Measurements from ENCODE around the gene MAPK11.
A peak's percentile ranks its signal among the peaks of the same experiment; 100 is the strongest.

Gene MAPK11

DNA sequence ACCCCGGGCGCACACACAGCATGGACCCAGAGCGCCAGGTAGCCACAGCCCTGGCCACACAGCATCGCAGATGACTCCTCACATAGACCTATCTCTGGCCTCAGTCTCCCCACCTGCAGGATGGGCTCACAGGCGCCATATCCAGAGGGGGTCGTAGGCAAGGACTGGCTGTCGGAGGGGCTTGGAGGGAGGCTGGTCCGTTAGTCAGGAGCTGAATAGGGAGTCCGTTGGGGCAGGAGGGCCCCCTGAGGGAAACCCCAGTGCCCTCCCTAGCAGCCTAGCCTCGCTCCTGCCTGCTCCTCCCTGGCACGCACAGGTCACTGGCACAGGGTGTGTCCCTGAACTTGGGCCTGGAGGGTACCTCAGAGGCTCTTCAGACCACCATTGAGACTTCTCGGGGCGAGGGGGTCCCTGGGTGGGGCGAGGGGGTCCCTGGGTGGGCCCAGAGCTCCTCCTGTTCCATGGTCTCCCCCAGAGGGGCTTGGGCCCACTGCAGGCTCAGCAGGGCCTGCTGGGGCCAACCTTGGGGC is 35.3 kb upstream of the MAPK11 start:
- H3K4me3 ChIP-seq (ENCODE audit: control insufficient read depth in 1 of 7, extremely low read depth in 1 of 7, insufficient read depth in 4 of 7, low read depth in 2 of 7, low read length in 6 of 7) = peak overlapping the region in 6 of 7 experiments; percentile 5 to 86 (median 80)
- ChIA-PET CTCF (interaction anchor here (0.7 to 6.0 kb wide), 10 partner anchors 8 to 36 kb away, joined by 3 to 37 read pairs (median 7); partner anchors contain the start of gene DENND6B), POLR2A (interaction anchor here (2.1 to 6.2 kb wide), 2 partner anchors 9 to 12 kb away, joined by 24 to 33 read pairs; no protein-coding TSS in a partner anchor)
- H3K4me1 ChIP-seq (ENCODE audit: control extremely low read depth in 1 of 4, control insufficient read depth in 4 of 4, insufficient read depth in 4 of 4, low read length in 3 of 4) = peaks cover 0 to 88% (median 82%) of the 10 kb centered on the region in 4 experiments
- H3K9me3 ChIP-seq (ENCODE audit: control extremely low read depth in 1 of 5, control insufficient read depth in 4 of 5, insufficient read depth in 2 of 5, low read depth in 1 of 5, low read length in 4 of 5) = no peaks in the 10 kb centered on the region
- no peak for DNase-seq
- peaks cover 0 to 6% (median 0%) of the 10 kb centered on the region in 4 experiments for H3K36me3 ChIP-seq (ENCODE audit: control insufficient read depth in 4 of 4, insufficient read depth in 4 of 4, low read length in 3 of 4)
- peak overlapping the region in 1 of 2 experiments; percentile 64 for H3K27ac ChIP-seq (ENCODE audit: insufficient read depth in 1 of 2, low read depth in 1 of 2, low read length in 2 of 2, poor library complexity in 1 of 2, severe bottlenecking in 2 of 2)
- no peaks in the 10 kb centered on the region for H3K27me3 ChIP-seq (replicated peaks in 2 of 5; ENCODE audit: control insufficient read depth in 4 of 5, insufficient read depth in 5 of 5, low read length in 4 of 5)
- WGBS (ENCODE audit: insufficient coverage) = 95% methylated on average over 9 of the region's 14 CpGs

DNA sequence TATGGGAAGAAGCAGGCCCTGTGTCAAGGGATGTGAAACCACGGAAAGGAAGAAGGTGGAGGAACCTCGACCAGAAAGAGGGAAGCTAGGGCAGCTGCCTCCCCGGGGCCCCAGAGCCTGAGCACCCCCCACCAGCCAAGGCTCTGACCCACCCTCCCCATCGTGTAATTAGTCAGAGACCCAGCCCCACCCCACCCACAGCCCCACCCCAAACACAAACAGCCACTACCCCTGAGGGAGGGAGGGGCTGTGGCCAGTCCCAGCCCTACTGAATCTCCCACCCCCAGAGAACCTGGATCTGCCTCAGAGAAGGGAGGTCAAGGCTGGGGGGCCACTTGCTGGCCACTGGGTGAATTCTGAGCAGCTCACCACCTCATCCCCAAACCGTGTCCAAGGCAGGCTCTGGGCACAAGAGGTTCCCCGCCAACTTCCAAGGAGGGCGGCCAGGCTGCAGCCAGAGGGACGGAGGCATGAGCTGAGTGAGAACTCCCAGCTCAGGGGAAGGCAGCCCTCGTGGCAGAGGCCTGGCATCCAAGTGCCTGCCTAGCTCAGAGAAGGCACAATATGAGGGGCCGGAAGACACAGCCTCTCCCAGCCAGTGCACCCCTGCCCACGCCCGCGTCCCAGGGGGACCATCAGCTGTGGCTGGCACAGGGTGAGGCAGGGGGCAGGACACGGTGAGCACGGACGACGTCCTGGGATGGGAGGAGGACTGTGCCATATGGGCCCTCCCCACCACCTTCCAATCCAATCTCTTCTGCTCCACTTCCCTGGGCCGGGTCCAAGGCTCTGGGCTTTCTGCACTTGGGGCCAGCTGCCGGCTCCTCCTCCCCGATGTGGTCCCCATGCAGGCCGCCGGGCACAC is 34.6 kb upstream of the MAPK11 start:
- peak overlapping the region in 4 of 7 experiments; percentile 26 to 86 (median 80) for H3K4me3 ChIP-seq (ENCODE audit: control insufficient read depth in 1 of 7, extremely low read depth in 1 of 7, insufficient read depth in 4 of 7, low read depth in 2 of 7, low read length in 6 of 7)
- H3K27me3 ChIP-seq (replicated peaks in 2 of 5; ENCODE audit: control insufficient read depth in 4 of 5, insufficient read depth in 5 of 5, low read length in 4 of 5) = no peaks in the 10 kb centered on the region
- ChIA-PET CTCF (interaction anchor here (1.0 to 6.0 kb wide), 11 partner anchors 11 to 54 kb away, joined by 3 to 37 read pairs (median 9); partner anchors contain the start of genes DENND6B and HDAC10), POLR2A (interaction anchor here (2.1 to 6.2 kb wide), 2 partner anchors 10 to 11 kb away, joined by 24 to 33 read pairs; no protein-coding TSS in a partner anchor)
- WGBS (ENCODE audit: insufficient coverage) = 80% methylated on average over 19 of the region's 22 CpGs
- peak overlapping the region in 1 of 2 experiments; percentile 14 for H3K27ac ChIP-seq (ENCODE audit: insufficient read depth in 1 of 2, low read depth in 1 of 2, low read length in 2 of 2, poor library complexity in 1 of 2, severe bottlenecking in 2 of 2)
- DNase-seq = peak in 1 of 3 donors; percentile 44
- peaks cover 0 to 90% (median 86%) of the 10 kb centered on the region in 4 experiments for H3K4me1 ChIP-seq (ENCODE audit: control extremely low read depth in 1 of 4, control insufficient read depth in 4 of 4, insufficient read depth in 4 of 4, low read length in 3 of 4)
- peaks cover 0 to 6% (median 0%) of the 10 kb centered on the region in 4 experiments for H3K36me3 ChIP-seq (ENCODE audit: control insufficient read depth in 4 of 4, insufficient read depth in 4 of 4, low read length in 3 of 4)
- H3K9me3 ChIP-seq (ENCODE audit: control extremely low read depth in 1 of 5, control insufficient read depth in 4 of 5, insufficient read depth in 2 of 5, low read depth in 1 of 5, low read length in 4 of 5) = no peaks in the 10 kb centered on the region

DNA sequence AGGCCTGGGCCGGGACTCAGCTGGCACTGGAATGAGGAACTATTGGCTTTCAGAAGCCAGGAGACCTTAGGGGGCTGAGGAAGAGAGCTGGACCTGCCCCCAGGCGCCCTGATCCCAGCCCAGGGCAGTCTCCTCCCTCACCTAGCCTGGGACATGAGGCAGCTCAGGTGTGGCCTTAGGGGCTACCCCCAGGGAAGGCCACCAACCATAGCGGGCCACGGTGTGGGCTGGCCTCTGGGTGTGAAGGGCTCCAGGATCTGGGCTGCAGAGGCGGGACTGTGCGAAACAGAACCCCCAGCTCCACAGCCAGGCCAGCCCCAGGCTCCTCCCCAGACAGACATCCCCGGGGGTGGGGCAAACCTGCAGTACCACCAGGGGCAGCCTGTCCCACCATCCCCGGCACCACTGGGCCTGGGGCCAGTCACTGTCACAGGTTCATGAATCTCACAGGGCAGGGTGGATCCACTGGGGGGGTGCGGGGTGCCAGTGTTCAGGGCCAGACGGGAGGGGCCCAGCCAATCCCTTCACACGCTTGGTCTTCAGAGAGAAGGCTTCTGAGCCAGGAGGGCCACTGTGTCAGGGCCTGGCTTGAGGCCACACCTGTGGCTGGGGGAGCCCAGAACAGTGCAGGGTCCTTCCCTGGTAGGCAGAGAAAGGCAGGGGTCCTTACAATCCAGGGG is 33.8 kb upstream of the MAPK11 start:
- ChIA-PET CTCF (interaction anchor here (1.0 to 6.0 kb wide), 12 partner anchors 10 to 53 kb away, joined by 3 to 37 read pairs (median 8); partner anchors contain the start of genes DENND6B and HDAC10), POLR2A (interaction anchor here (2.1 to 6.2 kb wide), 2 partner anchors 10 to 11 kb away, joined by 24 to 33 read pairs; no protein-coding TSS in a partner anchor)
- Histone ChIP-seq H3K4me3 (ENCODE audit: control insufficient read depth in 1 of 7, extremely low read depth in 1 of 7, insufficient read depth in 4 of 7, low read depth in 2 of 7, low read length in 6 of 7) (peak overlapping the region in 4 of 7 experiments; percentile 26 to 86 (median 40)), H3K36me3 (ENCODE audit: control insufficient read depth in 4 of 4, insufficient read depth in 4 of 4, low read length in 3 of 4) (peaks cover 0 to 6% (median 0%) of the 10 kb centered on the region in 4 experiments), H3K27ac (ENCODE audit: insufficient read depth in 1 of 2, low read depth in 1 of 2, low read length in 2 of 2, poor library complexity in 1 of 2, severe bottlenecking in 2 of 2) (peak overlapping the region in 1 of 2 experiments; percentile 49), H3K4me1 (ENCODE audit: control extremely low read depth in 1 of 4, control insufficient read depth in 4 of 4, insufficient read depth in 4 of 4, low read length in 3 of 4) (peaks cover 0 to 88% (median 82%) of the 10 kb centered on the region in 4 experiments), H3K9me3 (ENCODE audit: control extremely low read depth in 1 of 5, control insufficient read depth in 4 of 5, insufficient read depth in 2 of 5, low read depth in 1 of 5, low read length in 4 of 5) (no peaks in the 10 kb centered on the region), H3K27me3 (replicated peaks in 2 of 5; ENCODE audit: control insufficient read depth in 4 of 5, insufficient read depth in 5 of 5, low read length in 4 of 5) (no peaks in the 10 kb centered on the region)
- 33% methylated on average over 8 of the region's 11 CpGs for WGBS (ENCODE audit: insufficient coverage)
- peak in 2 of 3 donors; percentile 58 to 69 for DNase-seq

DNA sequence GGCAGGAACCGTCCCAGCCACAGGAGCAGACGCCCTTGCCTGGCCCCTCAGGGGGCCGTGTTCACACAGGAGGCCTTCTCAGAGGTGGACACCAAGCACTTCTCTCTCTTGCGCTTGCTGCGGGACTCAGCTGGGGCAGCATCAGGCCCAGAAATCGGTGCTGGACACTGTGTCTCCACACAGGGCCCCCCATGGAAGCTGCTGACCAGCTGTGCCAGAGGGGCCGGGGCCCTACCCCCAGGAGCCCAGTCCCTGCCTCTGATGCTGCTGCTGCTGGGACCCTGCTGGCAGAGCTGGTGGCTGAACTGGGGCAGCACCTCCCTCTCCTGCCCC is 33.3 kb upstream of the MAPK11 start:
- H3K4me3 ChIP-seq (ENCODE audit: control insufficient read depth in 1 of 7, extremely low read depth in 1 of 7, insufficient read depth in 4 of 7, low read depth in 2 of 7, low read length in 6 of 7) = peak overlapping the region in 3 of 7 experiments; percentile 19 to 86 (median 44)
- H3K27ac ChIP-seq (ENCODE audit: insufficient read depth in 1 of 2, low read depth in 1 of 2, low read length in 2 of 2, poor library complexity in 1 of 2, severe bottlenecking in 2 of 2) = peak overlapping the region in 1 of 2 experiments; percentile 49
- 50% methylated on average over 7 of the region's 7 CpGs for WGBS (ENCODE audit: insufficient coverage)
- DNase-seq = no peak
- H3K27me3 ChIP-seq (replicated peaks in 2 of 5; ENCODE audit: control insufficient read depth in 4 of 5, insufficient read depth in 5 of 5, low read length in 4 of 5) = no peaks in the 10 kb centered on the region
- ChIA-PET CTCF (interaction anchor here (1.4 to 6.0 kb wide), 10 partner anchors 10 to 51 kb away, joined by 3 to 37 read pairs (median 12); partner anchors contain the start of gene DENND6B), POLR2A (interaction anchor here (2.1 to 6.2 kb wide), 2 partner anchors 10 to 11 kb away, joined by 24 to 33 read pairs; no protein-coding TSS in a partner anchor)
- H3K36me3 ChIP-seq (ENCODE audit: control insufficient read depth in 4 of 4, insufficient read depth in 4 of 4, low read length in 3 of 4) = peaks cover 0 to 6% (median 0%) of the 10 kb centered on the region in 4 experiments
- H3K4me1 ChIP-seq (ENCODE audit: control extremely low read depth in 1 of 4, control insufficient read depth in 4 of 4, insufficient read depth in 4 of 4, low read length in 3 of 4) = peaks cover 0 to 87% (median 81%) of the 10 kb centered on the region in 4 experiments
- H3K9me3 ChIP-seq (ENCODE audit: control extremely low read depth in 1 of 5, control insufficient read depth in 4 of 5, insufficient read depth in 2 of 5, low read depth in 1 of 5, low read length in 4 of 5) = no peaks in the 10 kb centered on the region

DNA sequence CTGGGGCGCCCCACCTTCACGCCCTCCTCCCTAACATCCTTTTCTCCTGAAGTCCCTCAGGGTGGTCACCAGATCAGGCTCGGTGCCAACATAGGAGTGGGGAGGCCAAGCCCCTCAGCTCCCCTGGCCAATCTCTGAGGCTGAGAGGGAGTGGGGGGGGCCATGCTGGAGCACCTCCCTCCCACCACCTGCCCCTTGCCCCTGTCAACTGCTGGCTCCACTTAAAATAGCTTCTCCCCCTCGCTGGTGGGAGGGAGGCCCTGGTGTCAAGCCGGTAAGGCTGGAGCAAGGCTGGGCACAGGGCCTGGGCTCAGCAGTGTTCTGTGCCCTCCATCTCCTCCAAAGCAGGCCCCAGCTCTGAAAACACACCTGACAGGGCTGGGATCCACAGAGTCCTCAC is 32.4 kb upstream of the MAPK11 start:
- no peak overlapping the region for H3K27ac ChIP-seq (ENCODE audit: insufficient read depth in 1 of 2, low read depth in 1 of 2, low read length in 2 of 2, poor library complexity in 1 of 2, severe bottlenecking in 2 of 2)
- ChIA-PET POLR2A (interaction anchor here (0.7 to 6.2 kb wide), 3 partner anchors 9 to 12 kb away, joined by 3 to 33 read pairs (median 5); no protein-coding TSS in a partner anchor), CTCF (interaction anchor here (1.0 to 6.0 kb wide), 13 partner anchors 9 to 39 kb away, joined by 3 to 37 read pairs (median 6); partner anchors contain the start of gene DENND6B)
- H3K4me1 ChIP-seq (ENCODE audit: control extremely low read depth in 1 of 4, control insufficient read depth in 4 of 4, insufficient read depth in 4 of 4, low read length in 3 of 4) = peaks cover 0 to 84% (median 76%) of the 10 kb centered on the region in 4 experiments
- 43% methylated on average over 2 of the region's 5 CpGs for WGBS (ENCODE audit: insufficient coverage)
- DNase-seq = no peak
- no peaks in the 10 kb centered on the region for H3K9me3 ChIP-seq (ENCODE audit: control extremely low read depth in 1 of 5, control insufficient read depth in 4 of 5, insufficient read depth in 2 of 5, low read depth in 1 of 5, low read length in 4 of 5)
- H3K4me3 ChIP-seq (ENCODE audit: control insufficient read depth in 1 of 7, extremely low read depth in 1 of 7, insufficient read depth in 4 of 7, low read depth in 2 of 7, low read length in 6 of 7) = peak overlapping the region in 1 of 7 experiments; percentile 19
- H3K36me3 ChIP-seq (ENCODE audit: control insufficient read depth in 4 of 4, insufficient read depth in 4 of 4, low read length in 3 of 4) = peaks cover 0 to 6% (median 0%) of the 10 kb centered on the region in 4 experiments
- H3K27me3 ChIP-seq (replicated peaks in 2 of 5; ENCODE audit: control insufficient read depth in 4 of 5, insufficient read depth in 5 of 5, low read length in 4 of 5) = no peaks in the 10 kb centered on the region

DNA sequence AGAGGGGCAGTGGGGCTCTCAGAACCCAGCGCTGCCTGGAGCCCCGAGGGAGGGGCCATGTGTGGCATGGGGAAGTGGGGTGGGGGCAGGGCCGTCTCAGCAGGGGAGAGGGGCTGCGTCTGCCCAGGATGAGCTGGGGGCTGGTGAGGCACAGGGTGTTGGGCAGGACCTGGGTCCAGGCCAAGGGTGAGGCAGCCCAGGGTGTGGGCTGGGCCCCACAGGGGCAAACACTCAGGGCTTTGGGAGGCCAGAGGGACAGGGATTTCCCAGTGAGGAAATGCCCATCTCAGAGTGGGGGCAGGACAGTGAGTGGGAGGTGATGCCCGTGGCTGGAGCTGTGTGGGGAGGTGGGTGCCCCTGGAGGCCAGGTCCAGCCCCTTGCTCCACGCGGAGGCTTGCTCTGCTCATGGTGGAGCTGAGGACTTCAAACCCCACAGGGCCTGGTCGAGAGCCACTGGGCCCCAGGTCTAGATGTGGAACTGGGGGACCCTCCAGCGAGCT is 31.9 kb upstream of the MAPK11 start:
- ChIA-PET CTCF (interaction anchor here (1.0 to 6.0 kb wide), 10 partner anchors 8 to 39 kb away, joined by 3 to 37 read pairs (median 6); partner anchors contain the start of gene DENND6B), POLR2A (interaction anchor here (0.6 to 6.2 kb wide), 4 partner anchors 8 to 13 kb away, joined by 3 to 33 read pairs (median 4); no protein-coding TSS in a partner anchor)
- Histone ChIP-seq H3K9me3 (ENCODE audit: control extremely low read depth in 1 of 5, control insufficient read depth in 4 of 5, insufficient read depth in 2 of 5, low read depth in 1 of 5, low read length in 4 of 5) (no peaks in the 10 kb centered on the region), H3K4me3 (ENCODE audit: control insufficient read depth in 1 of 7, extremely low read depth in 1 of 7, insufficient read depth in 4 of 7, low read depth in 2 of 7, low read length in 6 of 7) (peak overlapping the region in 1 of 7 experiments; percentile 4), H3K27me3 (replicated peaks in 2 of 5; ENCODE audit: control insufficient read depth in 4 of 5, insufficient read depth in 5 of 5, low read length in 4 of 5) (no peaks in the 10 kb centered on the region), H3K36me3 (ENCODE audit: control insufficient read depth in 4 of 4, insufficient read depth in 4 of 4, low read length in 3 of 4) (peaks cover 0 to 6% (median 0%) of the 10 kb centered on the region in 4 experiments), H3K4me1 (ENCODE audit: control extremely low read depth in 1 of 4, control insufficient read depth in 4 of 4, insufficient read depth in 4 of 4, low read length in 3 of 4) (peaks cover 0 to 86% (median 79%) of the 10 kb centered on the region in 4 experiments), H3K27ac (ENCODE audit: insufficient read depth in 1 of 2, low read depth in 1 of 2, low read length in 2 of 2, poor library complexity in 1 of 2, severe bottlenecking in 2 of 2) (no peak overlapping the region)
- DNase-seq = no peak
- WGBS (ENCODE audit: insufficient coverage) = 27% methylated on average over 4 of the region's 9 CpGs
